MM.1S (cell line): ENCODE data around the gene SIRPB2.

ENCODE experiments used
- DNase-seq: peaks from one replicate; pipeline ENCODE4 v3.0.0-alpha.2; 2015
- H2AFZ ChIP-seq: fragments of 300-600 bp; sonication (generic); 2 replicates; pipeline ENCODE4 v1.6.0; 2016; ENCODE audit warnings: antibody characterized with exemption, low read length
- H3F3A ChIP-seq: fragments of 300-600 bp; sonication (generic); 2 replicates; pipeline ENCODE4 v1.6.1; 2016; ENCODE audit warnings: mild to moderate bottlenecking, antibody characterized with exemption, low read length, moderate library complexity, mixed read lengths; ENCODE audit not compliant: insufficient read depth
- H3K27ac ChIP-seq: fragments of 300-600 bp; sonication (generic); 2 replicates; pipeline ENCODE4 v1.5.1; 2016; ENCODE audit warnings: mild to moderate bottlenecking, low read length
- H3K27me3 ChIP-seq: fragments of 300-600 bp; sonication (generic); replicated peaks from 2 replicates; pipeline ENCODE4 v1.6.0; 2016; ENCODE audit warnings: low read length; ENCODE audit not compliant: insufficient read depth
- H3K36me3 ChIP-seq: fragments of 300-600 bp; sonication (generic); replicated peaks from 2 replicates; pipeline ENCODE4 v1.6.1; 2016; ENCODE audit warnings: mild to moderate bottlenecking, low read length, mixed read lengths; ENCODE audit not compliant: insufficient read depth
- H3K4me1 ChIP-seq: fragments of 300-600 bp; sonication (generic); 2 replicates; pipeline ENCODE4 v1.6.1; 2016; ENCODE audit warnings: low read length, mixed read lengths
- H3K4me2 ChIP-seq: fragments of 300-600 bp; sonication (generic); 2 replicates; pipeline ENCODE4 v1.6.0; 2016; ENCODE audit warnings: low read depth, low read length
- H3K4me3 ChIP-seq: fragments of 300-600 bp; sonication (generic); 2 replicates; pipeline ENCODE4 v1.5.1; 2016; ENCODE audit warnings: low read length, mixed read lengths
- H3K79me2 ChIP-seq: fragments of 300-600 bp; sonication (generic); 2 replicates; pipeline ENCODE4 v1.6.1; 2016; ENCODE audit warnings: mixed run types, low read length, mixed read lengths
- H3K9ac ChIP-seq: fragments of 300-600 bp; sonication (generic); 2 replicates; pipeline ENCODE4 v1.6.1; 2016; ENCODE audit warnings: low read length, mixed read lengths
- H3K9me2 ChIP-seq: fragments of 300-600 bp; sonication (generic); replicated peaks from 2 replicates; pipeline ENCODE4 v1.6.1; 2016; ENCODE audit warnings: mild to moderate bottlenecking, low read length, mixed read lengths; ENCODE audit not compliant: insufficient read depth
- H3K9me3 ChIP-seq: fragments of 300-600 bp; sonication (generic); replicated peaks from 2 replicates; pipeline ENCODE4 v1.6.1; 2016; ENCODE audit warnings: mild to moderate bottlenecking, low read length, mixed read lengths; ENCODE audit not compliant: insufficient read depth
- H4K20me1 ChIP-seq: fragments of 300-600 bp; sonication (generic); 2 replicates; pipeline ENCODE4 v1.6.1; 2016; ENCODE audit warnings: mild to moderate bottlenecking, low read length, moderate library complexity, mixed read lengths; ENCODE audit not compliant: insufficient read depth
- EZH2 ChIP-seq: fragments of 300-600 bp; sonication (generic); optimal IDR thresholded peaks from 2 replicates; pipeline ENCODE3; 2017; ENCODE audit warnings: low read depth, mild to moderate bottlenecking, antibody characterized with exemption, low read length, mixed read lengths
- EZH2phosphoT487 ChIP-seq: fragments of 300-600 bp; sonication (generic); IDR thresholded peaks from 2 replicates; pipeline ENCODE4 v1.6.1; 2018; ENCODE audit warnings: antibody characterized with exemption, low read length
- TF ChIP-seq, protein P1 (sequence below): fragments of 300-600 bp; sonication (generic); IDR thresholded peaks from 2 replicates; pipeline ENCODE4 v1.5.1; 2016; ENCODE audit warnings: antibody characterized with exemption, low read length, mixed read lengths

SIRPB2 gene

DNA sequence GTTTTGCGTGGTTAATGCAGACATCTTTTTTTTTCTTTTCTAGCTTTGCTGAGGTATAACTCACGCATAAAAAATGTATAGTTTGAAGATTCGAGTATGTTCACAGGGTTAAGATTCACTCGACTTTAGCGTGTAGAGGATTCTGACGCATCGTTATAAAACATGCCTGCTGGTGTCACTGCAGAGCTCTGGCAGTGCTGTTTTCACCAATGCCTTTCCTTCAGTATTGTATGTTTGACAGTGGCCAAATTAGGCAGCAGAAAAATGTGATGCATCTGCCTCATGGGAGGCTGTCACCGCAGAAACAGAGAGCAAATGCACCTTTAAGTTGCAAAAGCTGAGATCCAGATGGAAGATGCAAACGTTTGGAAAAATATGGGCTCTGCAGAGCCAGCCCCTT is 18.0 kb upstream of the SIRPB2 start:
- H3K4me2 ChIP-seq, result no peak overlapping the region
- H3K36me3 ChIP-seq, result no peaks in the 10 kb centered on the region
- H3K27me3 ChIP-seq, result peaks cover 6% of the 10 kb centered on the region; the same call in 1 of the 2 replicates
- peak; percentile 59 for DNase-seq
- H3K9me3 ChIP-seq, result no peaks in the 10 kb centered on the region
- no peaks in the 10 kb centered on the region for H3K79me2 ChIP-seq
- H3K4me3 ChIP-seq, result no peak overlapping the region
- H3K9ac ChIP-seq, result no peak overlapping the region
- H3K4me1 ChIP-seq, result 0 out of 2 replicates have a peak, but pooled peaks cover 2% of the 10 kb centered on the region
- H2AFZ ChIP-seq, result no peak overlapping the region
- H4K20me1 ChIP-seq, result no peaks in the 10 kb centered on the region
- no peaks in the 10 kb centered on the region for H3K9me2 ChIP-seq
- no peak overlapping the region for H3K27ac ChIP-seq
- no peaks in the 10 kb centered on the region for H3F3A ChIP-seq
- TF ChIP-seq, protein P1, sequence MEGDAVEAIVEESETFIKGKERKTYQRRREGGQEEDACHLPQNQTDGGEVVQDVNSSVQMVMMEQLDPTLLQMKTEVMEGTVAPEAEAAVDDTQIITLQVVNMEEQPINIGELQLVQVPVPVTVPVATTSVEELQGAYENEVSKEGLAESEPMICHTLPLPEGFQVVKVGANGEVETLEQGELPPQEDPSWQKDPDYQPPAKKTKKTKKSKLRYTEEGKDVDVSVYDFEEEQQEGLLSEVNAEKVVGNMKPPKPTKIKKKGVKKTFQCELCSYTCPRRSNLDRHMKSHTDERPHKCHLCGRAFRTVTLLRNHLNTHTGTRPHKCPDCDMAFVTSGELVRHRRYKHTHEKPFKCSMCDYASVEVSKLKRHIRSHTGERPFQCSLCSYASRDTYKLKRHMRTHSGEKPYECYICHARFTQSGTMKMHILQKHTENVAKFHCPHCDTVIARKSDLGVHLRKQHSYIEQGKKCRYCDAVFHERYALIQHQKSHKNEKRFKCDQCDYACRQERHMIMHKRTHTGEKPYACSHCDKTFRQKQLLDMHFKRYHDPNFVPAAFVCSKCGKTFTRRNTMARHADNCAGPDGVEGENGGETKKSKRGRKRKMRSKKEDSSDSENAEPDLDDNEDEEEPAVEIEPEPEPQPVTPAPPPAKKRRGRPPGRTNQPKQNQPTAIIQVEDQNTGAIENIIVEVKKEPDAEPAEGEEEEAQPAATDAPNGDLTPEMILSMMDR, result peak; percentile 46
- TF ChIP-seq EZH2phosphoT487, result no peak

DNA sequence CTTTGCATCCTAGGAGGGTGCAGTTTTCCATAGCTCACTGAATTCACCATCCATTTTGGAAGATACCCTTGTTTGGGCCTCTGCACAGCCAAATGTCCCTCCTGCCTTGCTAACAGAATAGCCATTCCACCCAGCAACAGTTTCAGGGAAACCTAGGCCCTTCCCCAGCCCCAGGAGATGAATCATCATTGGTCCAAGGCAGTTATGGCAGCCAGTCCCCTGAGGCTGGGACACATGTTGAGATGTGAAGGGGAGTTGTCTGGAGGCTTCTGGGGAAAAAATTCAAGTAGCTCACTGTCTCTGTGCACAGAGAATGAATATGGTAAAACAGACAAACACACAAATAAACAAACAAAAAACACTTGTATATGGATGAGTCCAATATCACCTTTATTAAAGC is 17.4 kb upstream of the SIRPB2 start:
- no peaks in the 10 kb centered on the region for H3K79me2 ChIP-seq
- H3K4me1 ChIP-seq, result 0 out of 2 replicates have a peak, but pooled peaks cover 6% of the 10 kb centered on the region
- no peak overlapping the region for H3K4me3 ChIP-seq
- H3K27me3 ChIP-seq, result peaks cover 6% of the 10 kb centered on the region; the same call in 1 of the 2 replicates
- TF ChIP-seq, protein P1, result no peak
- TF ChIP-seq EZH2phosphoT487, result no peak
- TF ChIP-seq EZH2, result no peak
- no peaks in the 10 kb centered on the region for H3K36me3 ChIP-seq
- no peak overlapping the region for H3K27ac ChIP-seq
- no peaks in the 10 kb centered on the region for H4K20me1 ChIP-seq
- no peak for DNase-seq
- H3K9me2 ChIP-seq, result no peaks in the 10 kb centered on the region
- no peaks in the 10 kb centered on the region for H3F3A ChIP-seq
- no peaks in the 10 kb centered on the region for H3K9me3 ChIP-seq
- no peak overlapping the region for H2AFZ ChIP-seq
- no peak overlapping the region for H3K4me2 ChIP-seq
- H3K9ac ChIP-seq, result no peak overlapping the region

DNA sequence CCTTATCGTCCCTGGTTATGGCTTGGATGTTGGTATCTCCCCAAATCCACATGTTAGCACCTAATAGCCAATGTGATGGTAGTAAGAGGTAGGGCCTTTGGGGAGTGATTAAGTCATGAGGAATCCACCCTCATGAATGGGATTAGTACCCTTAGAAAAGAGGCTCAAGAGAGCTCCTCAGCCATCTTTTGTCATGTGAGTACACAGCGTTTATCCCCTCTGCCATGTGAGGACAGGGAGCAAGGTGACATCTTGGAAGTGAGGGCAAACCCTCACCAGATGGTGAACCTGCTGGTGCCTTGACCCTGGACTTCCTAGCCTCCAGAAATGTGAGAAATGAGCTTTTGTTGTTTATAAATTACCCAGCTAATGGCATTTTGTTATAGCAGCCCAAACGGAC is 16.1 kb upstream of the SIRPB2 start:
- Histone ChIP-seq H3K36me3 (no peaks in the 10 kb centered on the region), H3K4me2 (no peak overlapping the region), H3K79me2 (no peaks in the 10 kb centered on the region), H4K20me1 (no peaks in the 10 kb centered on the region), H3K9ac (no peak overlapping the region), H3K9me2 (no peaks in the 10 kb centered on the region), H3K4me3 (no peak overlapping the region), H3K27me3 (peaks cover 6% of the 10 kb centered on the region; the same call in 1 of the 2 replicates), H3K4me1 (peaks cover 11% of the 10 kb centered on the region; the same call in 1 of the 2 replicates), H3K27ac (no peak overlapping the region), H2AFZ (no peak overlapping the region), H3F3A (no peaks in the 10 kb centered on the region), H3K9me3 (no peaks in the 10 kb centered on the region)
- no peak for DNase-seq
- TF ChIP-seq, protein P1, result no peak
- TF ChIP-seq EZH2phosphoT487, result no peak
- no peak for TF ChIP-seq EZH2
